IPS-NIHi7 (cell line): ENCODE measurements around the gene GOLGA1.
"Not testable (repeated sequence)": the region's sequence is repeated elsewhere in the genome, so short reads cannot be mapped to it uniquely, and the experiment has no call there.

Experiments used
- DNase-seq: peaks from one replicate; pipeline ENCODE4 v3.0.0; 2012; ENCODE audit warnings: mixed read lengths; ENCODE audit errors: extremely low spot score

Gene GOLGA1

GRCh38 chr9:124858330-124859046, 82.4 kb downstream of the GOLGA1 start:
- no peak for DNase-seq

GRCh38 chr9:124857533-124858162, 83.2 kb downstream of the GOLGA1 start:
- no peak for DNase-seq

- peak; percentile 82 for DNase-seq
Measured at GRCh38 chr9:124855944-124856765, 84.7 kb downstream of the GOLGA1 start.

- DNase-seq = no peak
Measured at GRCh38 chr9:124855566-124855943, 85.3 kb downstream of the GOLGA1 start.

- DNase-seq = no peak
Measured at GRCh38 chr9:124854822-124855221, 86.1 kb downstream of the GOLGA1 start.

- no peak for DNase-seq
Measured at GRCh38 chr9:124854161-124854560, 86.7 kb downstream of the GOLGA1 start.

GRCh38 chr9:124853605-124854143, 87.2 kb downstream of the GOLGA1 start:
- DNase-seq = no peak

- peak; percentile 91 for DNase-seq
Measured at GRCh38 chr9:124852829-124853531, 87.9 kb downstream of the GOLGA1 start, which contains the start of gene WDR38. Gene WDR38 (plus strand): TSS chr9:124853460. CDS start chr9:124853532, 72 bp downstream.

GRCh38 chr9:124852121-124852828, 88.6 kb downstream of the GOLGA1 start:
- no peak for DNase-seq

GRCh38 chr9:124849801-124850200, 91.1 kb downstream of the GOLGA1 start:
- no peak for DNase-seq

- no peak for DNase-seq
Measured at GRCh38 chr9:124846969-124847368, 93.9 kb downstream of the GOLGA1 start.

- not testable (repeated sequence) for DNase-seq
Measured at GRCh38 chr9:124846467-124846866, 94.4 kb downstream of the GOLGA1 start.

- DNase-seq = no peak
Measured at GRCh38 chr9:124844291-124844690, 96.6 kb downstream of the GOLGA1 start.

- no peak for DNase-seq
Measured at GRCh38 chr9:124843456-124844034, 97.3 kb downstream of the GOLGA1 start.

- DNase-seq = no peak
Measured at GRCh38 chr9:124841075-124841821, 99.6 kb downstream of the GOLGA1 start.

GRCh38 chr9:124840300-124840833, 100.5 kb downstream of the GOLGA1 start:
- no peak for DNase-seq

- DNase-seq = peak; percentile 88
Measured at GRCh38 chr9:124839612-124840299, 101.1 kb downstream of the GOLGA1 start.

- not testable (repeated sequence) for DNase-seq
Measured at GRCh38 chr9:124838567-124839275, 102.2 kb downstream of the GOLGA1 start.
